Measurements from ENCODE around the gene NMU. TPM values are rescaled to one million over a fixed set of nuclear protein-coding genes. Genes with fewer than 3 reads are reported as not detected.

The NMU gene
- total RNA-seq, 1 donor from 2014 or later, result 0.71 TPM

DNA sequence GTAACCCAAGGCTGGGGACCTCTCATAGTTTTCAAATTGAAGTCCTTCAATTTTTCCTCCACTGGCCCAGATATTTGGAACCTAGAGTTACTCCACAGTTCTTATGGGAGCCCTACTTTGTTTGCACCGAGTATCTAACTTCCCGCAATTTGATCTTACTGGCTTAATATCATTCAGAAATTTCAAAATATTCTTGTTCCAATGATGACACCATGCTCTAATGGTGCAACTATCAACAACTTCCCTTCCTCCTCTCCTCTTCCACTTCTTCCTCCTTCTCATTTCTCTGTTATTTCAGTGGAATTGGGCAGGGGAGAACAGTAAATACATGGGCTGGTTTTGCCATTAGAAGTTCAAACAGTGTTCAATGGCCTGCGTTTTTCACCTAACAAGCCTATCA, 64.3 kb downstream of the NMU start:
- TF ChIP-seq, protein P1, sequence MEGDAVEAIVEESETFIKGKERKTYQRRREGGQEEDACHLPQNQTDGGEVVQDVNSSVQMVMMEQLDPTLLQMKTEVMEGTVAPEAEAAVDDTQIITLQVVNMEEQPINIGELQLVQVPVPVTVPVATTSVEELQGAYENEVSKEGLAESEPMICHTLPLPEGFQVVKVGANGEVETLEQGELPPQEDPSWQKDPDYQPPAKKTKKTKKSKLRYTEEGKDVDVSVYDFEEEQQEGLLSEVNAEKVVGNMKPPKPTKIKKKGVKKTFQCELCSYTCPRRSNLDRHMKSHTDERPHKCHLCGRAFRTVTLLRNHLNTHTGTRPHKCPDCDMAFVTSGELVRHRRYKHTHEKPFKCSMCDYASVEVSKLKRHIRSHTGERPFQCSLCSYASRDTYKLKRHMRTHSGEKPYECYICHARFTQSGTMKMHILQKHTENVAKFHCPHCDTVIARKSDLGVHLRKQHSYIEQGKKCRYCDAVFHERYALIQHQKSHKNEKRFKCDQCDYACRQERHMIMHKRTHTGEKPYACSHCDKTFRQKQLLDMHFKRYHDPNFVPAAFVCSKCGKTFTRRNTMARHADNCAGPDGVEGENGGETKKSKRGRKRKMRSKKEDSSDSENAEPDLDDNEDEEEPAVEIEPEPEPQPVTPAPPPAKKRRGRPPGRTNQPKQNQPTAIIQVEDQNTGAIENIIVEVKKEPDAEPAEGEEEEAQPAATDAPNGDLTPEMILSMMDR (IDR thresholded peaks at IDR 0.05; ENCODE audit: insufficient read depth, low read length, poor library complexity, severe bottlenecking), result no peak
- H3K4me3 ChIP-seq (ENCODE audit: low read depth, low read length), result no peak overlapping the region
- no peaks in the 10 kb centered on the region for H3K36me3 ChIP-seq (ENCODE audit: control insufficient read depth, insufficient read depth, low read length)
- H3K27me3 ChIP-seq (ENCODE audit: control insufficient read depth, insufficient read depth, low read length), result no peaks in the 10 kb centered on the region
- DNase-seq (ENCODE audit: low read depth), result no peak

DNA sequence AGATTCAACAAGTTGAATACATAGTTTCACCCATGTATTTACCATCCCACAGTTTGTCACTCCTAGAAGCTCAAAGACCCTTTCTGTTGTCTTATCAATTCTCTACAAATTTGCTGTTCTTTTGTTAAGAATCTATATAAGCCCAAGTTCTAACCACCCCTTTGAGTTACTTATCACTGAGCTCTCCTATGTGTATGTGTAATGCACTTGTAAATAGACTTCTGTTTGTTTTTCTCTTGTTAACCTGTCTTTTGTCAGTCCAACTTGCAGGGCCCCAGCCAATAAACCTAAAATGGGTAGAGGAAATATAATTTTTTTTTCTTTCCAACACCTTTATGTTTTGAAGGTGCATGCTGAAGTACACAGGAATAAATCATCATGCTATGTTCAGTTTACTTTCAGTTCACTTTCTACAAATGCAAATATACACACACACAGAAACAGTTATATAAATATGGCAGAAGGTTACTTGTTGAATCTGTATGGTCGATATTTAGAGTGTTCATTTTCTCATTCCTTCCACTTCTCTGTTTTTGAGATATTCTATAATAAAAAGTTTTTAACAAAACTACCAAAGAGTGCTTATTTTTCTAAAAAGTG, 67.1 kb downstream of the NMU start:
- Histone ChIP-seq H3K27me3 (ENCODE audit: control insufficient read depth, insufficient read depth, low read length) (no peaks in the 10 kb centered on the region), H3K36me3 (ENCODE audit: control insufficient read depth, insufficient read depth, low read length) (no peaks in the 10 kb centered on the region), H3K4me3 (ENCODE audit: low read depth, low read length) (no peak overlapping the region)
- DNase-seq (ENCODE audit: low read depth), result no peak
- TF ChIP-seq, protein P1 (IDR thresholded peaks at IDR 0.05; ENCODE audit: insufficient read depth, low read length, poor library complexity, severe bottlenecking), result no peak

DNA sequence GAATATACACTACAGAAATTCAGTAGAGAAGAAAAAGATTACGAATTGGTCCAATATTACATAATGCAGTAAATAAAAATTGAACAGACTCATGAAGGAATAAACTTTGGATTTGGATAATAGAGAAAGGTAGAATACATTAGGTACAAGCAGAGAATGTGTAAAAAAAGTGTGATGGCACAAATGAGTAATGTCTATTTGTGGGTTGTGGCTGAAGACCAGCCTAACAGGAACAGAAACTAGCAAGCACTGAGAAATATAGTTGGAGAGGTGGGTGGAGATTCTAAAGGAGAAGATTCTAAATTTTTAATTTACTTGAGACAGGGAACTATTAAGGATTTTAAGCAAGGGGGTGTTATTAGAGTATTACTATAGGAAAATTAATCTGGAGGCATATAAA, 74.2 kb downstream of the NMU start:
- DNase-seq (ENCODE audit: low read depth), result no peak
- TF ChIP-seq, protein P1 (IDR thresholded peaks at IDR 0.05; ENCODE audit: insufficient read depth, low read length, poor library complexity, severe bottlenecking), result no peak
- Histone ChIP-seq H3K27me3 (ENCODE audit: control insufficient read depth, insufficient read depth, low read length) (no peaks in the 10 kb centered on the region), H3K36me3 (ENCODE audit: control insufficient read depth, insufficient read depth, low read length) (no peaks in the 10 kb centered on the region), H3K4me3 (ENCODE audit: low read depth, low read length) (no peak overlapping the region)

DNA sequence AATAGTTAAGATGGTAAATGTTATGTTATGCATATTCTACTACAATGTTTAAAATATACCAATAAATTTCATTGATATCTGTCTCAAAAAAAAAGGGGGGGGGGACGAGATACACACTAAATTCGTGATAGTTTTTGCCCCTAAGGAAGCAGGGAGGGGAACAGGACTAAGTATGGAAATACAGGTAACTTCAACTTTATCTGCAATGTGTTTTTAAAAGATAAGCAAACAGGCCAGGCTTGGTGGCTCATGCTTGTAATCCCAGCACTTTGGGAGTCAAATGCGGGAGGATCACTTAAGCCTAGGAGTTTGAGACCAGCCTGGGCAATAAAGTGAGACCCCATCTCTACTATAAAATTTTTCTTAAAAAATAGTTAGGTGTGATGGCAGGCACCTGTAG, 76.0 kb downstream of the NMU start:
- Histone ChIP-seq H3K4me3 (ENCODE audit: low read depth, low read length) (no peak overlapping the region), H3K36me3 (ENCODE audit: control insufficient read depth, insufficient read depth, low read length) (no peaks in the 10 kb centered on the region), H3K27me3 (ENCODE audit: control insufficient read depth, insufficient read depth, low read length) (no peaks in the 10 kb centered on the region)
- no peak for DNase-seq (ENCODE audit: low read depth)
- TF ChIP-seq, protein P1 (IDR thresholded peaks at IDR 0.05; ENCODE audit: insufficient read depth, low read length, poor library complexity, severe bottlenecking), result no peak

DNA sequence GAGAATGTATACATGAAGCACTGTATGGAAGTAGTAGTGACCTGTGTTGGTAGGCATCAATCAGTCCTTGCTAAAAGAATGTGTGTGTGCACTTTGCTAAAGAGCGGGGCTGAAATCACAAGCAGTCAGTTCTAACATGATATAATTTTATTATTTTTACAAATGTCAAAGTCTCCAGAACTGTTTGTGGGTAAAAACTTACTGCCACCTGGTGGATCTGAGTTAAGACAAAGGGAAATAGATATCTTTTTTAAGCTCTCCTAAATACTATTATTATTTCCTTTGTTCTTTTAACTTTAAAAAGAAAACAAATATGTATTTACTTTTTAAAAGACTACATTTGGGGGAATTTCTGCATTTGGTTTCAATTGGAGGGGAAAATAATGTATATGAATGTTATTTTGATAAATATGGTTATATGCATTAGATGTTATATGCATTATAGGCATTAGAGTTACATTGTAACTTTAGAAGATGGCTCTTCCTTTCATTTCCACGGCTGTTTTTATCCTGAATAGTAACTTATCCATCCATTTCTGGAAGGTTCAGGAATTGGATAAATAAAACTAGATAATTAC, 81.6 kb downstream of the NMU start:
- H3K4me3 ChIP-seq (ENCODE audit: low read depth, low read length), result no peak overlapping the region
- H3K36me3 ChIP-seq (ENCODE audit: control insufficient read depth, insufficient read depth, low read length), result no peaks in the 10 kb centered on the region
- TF ChIP-seq, protein P1 (IDR thresholded peaks at IDR 0.05; ENCODE audit: insufficient read depth, low read length, poor library complexity, severe bottlenecking), result peak; percentile 41
- DNase-seq (ENCODE audit: low read depth), result no peak
- no peaks in the 10 kb centered on the region for H3K27me3 ChIP-seq (ENCODE audit: control insufficient read depth, insufficient read depth, low read length)

Data from kidney epithelial cell (primary cell).